ENCODE data around the gene SMIM20.

GRCh38 chr4:25908491-25908901 lies 5.5 kb upstream of the SMIM20 start:
- no peak for TF ChIP-seq CTCF (IDR thresholded peaks at IDR 0.05; ENCODE audit: low read length)
- no peak for TF ChIP-seq EZH2 (optimal IDR thresholded peaks at IDR 0.05; ENCODE audit: low read depth, low read length)
- TF ChIP-seq EZH2phosphoT487 (IDR thresholded peaks at IDR 0.05; ENCODE audit: low read length), result no peak

All from MM.1S (cell line).